HEK293 (cell line): Measurements from ENCODE around the gene SIAE.

Experiments used
- CTCF ChIA-PET: fragments of 350-600 bp; formaldehyde crosslinking; extraction: SDS; loops from one replicate; lab custom pipeline; 2021; ENCODE audit warnings: antibody characterized with exemption; lab: Yijun Ruan, JAX
- POLR2A ChIA-PET: fragments of 300-600 bp; formaldehyde crosslinking; extraction: SDS; loops from one replicate; lab custom pipeline; 2020; ENCODE audit warnings: antibody characterized with exemption, inconsistent platforms; lab: Yijun Ruan, JAX
- H3K27ac ChIP-seq: fragments of 200-500 bp; sonication (Bioruptor generic); 2 replicates; pipeline ENCODE4 v1.5.1; 2014; ENCODE audit warnings: low read depth, low read length, control low read depth, inconsistent platforms; ENCODE audit errors: extremely low read depth
- H3K36me3 ChIP-seq, 2 experiments: fragments of 200-500 bp in 1 of 2; sonication (Bioruptor generic) in 1 of 2; 1 replicate in 1 of 2; 2 replicates in 1 of 2; pipeline ENCODE4 v1.5.1; 2014 to 2017; ENCODE audit warnings: inconsistent platforms in 2 of 2, low read length in 2 of 2; ENCODE audit not compliant: control insufficient read depth in 2 of 2, insufficient read depth in 1 of 2
- H3K4me1 ChIP-seq: fragments of 200-500 bp; sonication (Bioruptor generic); 2 replicates; pipeline ENCODE4 v1.5.1; 2014; ENCODE audit warnings: mild to moderate bottlenecking, low read length, inconsistent platforms; ENCODE audit not compliant: control insufficient read depth, insufficient read depth
- H3K4me3 ChIP-seq: 2 replicates; pipeline ENCODE4 v1.5.1; 2011; ENCODE audit warnings: low read depth, mild to moderate bottlenecking, control low read depth, low read length, moderate library complexity
- H3K9me3 ChIP-seq: fragments of 200-500 bp; sonication (Bioruptor generic); 2 replicates; pipeline ENCODE4 v1.5.1; 2014; ENCODE audit warnings: low read depth, low read length, inconsistent platforms; ENCODE audit not compliant: control insufficient read depth, insufficient read depth
- EGR2 ChIP-seq: fragments of 450-650 bp; formaldehyde crosslinking; IDR thresholded peaks from 2 replicates; pipeline ENCODE4 v1.5.1; 2016; ENCODE audit warnings: low read depth, missing biosample characterization, missing genetic modification characterization
- GLIS1 ChIP-seq: fragments of 450-650 bp; formaldehyde crosslinking; IDR thresholded peaks from 2 replicates; pipeline ENCODE4 v1.5.1; 2016; ENCODE audit warnings: missing biosample characterization, missing genetic modification characterization
- IKZF3 ChIP-seq: fragments of 450-650 bp; IDR thresholded peaks from 2 replicates; pipeline ENCODE4 v1.5.0; 2018; ENCODE audit warnings: missing biosample characterization, mild to moderate bottlenecking, missing genetic modification characterization, moderate library complexity
- KLF16 ChIP-seq: fragments of 450-650 bp; formaldehyde crosslinking; IDR thresholded peaks from 2 replicates; pipeline ENCODE4 v1.5.1; 2017; ENCODE audit warnings: missing biosample characterization, missing genetic modification characterization
- ZFHX2 ChIP-seq: fragments of 450-650 bp; formaldehyde crosslinking; conservative IDR thresholded peaks from 2 replicates; pipeline ENCODE4 v1.5.1; 2016; ENCODE audit warnings: missing biosample characterization, missing genetic modification characterization
- ZIC2 ChIP-seq: fragments of 450-650 bp; formaldehyde crosslinking; IDR thresholded peaks from 2 replicates; pipeline ENCODE4 v1.5.1; 2016; ENCODE audit warnings: missing biosample characterization, missing genetic modification characterization
- ZNF121 ChIP-seq: fragments of 450-650 bp; formaldehyde crosslinking; IDR thresholded peaks from 2 replicates; pipeline ENCODE4 v1.5.1; 2016; ENCODE audit warnings: missing biosample characterization, missing genetic modification characterization
- ZNF157 ChIP-seq: fragments of 450-650 bp; formaldehyde crosslinking; IDR thresholded peaks from 2 replicates; pipeline ENCODE4 v1.5.1; 2016; ENCODE audit warnings: missing biosample characterization, missing genetic modification characterization
- ZNF211 ChIP-seq: fragments of 450-650 bp; formaldehyde crosslinking; IDR thresholded peaks from 2 replicates; pipeline ENCODE4 v1.5.1; 2016; ENCODE audit warnings: low read depth, missing biosample characterization, missing genetic modification characterization
- ZNF37A ChIP-seq: fragments of 450-650 bp; IDR thresholded peaks from 2 replicates; pipeline ENCODE4 v1.5.1; 2018; ENCODE audit warnings: missing biosample characterization, missing genetic modification characterization
- ZNF529 ChIP-seq: fragments of 450-650 bp; formaldehyde crosslinking; IDR thresholded peaks from 2 replicates; pipeline ENCODE4 v1.5.1; 2017; ENCODE audit warnings: missing genetic modification characterization, missing biosample characterization; ENCODE audit not compliant: insufficient replicate concordance
- ZNF621 ChIP-seq: fragments of 450-650 bp; formaldehyde crosslinking; IDR thresholded peaks from 2 replicates; pipeline ENCODE4 v1.5.1; 2017; ENCODE audit warnings: missing biosample characterization, missing genetic modification characterization
- ZNF664 ChIP-seq: fragments of 450-650 bp; formaldehyde crosslinking; IDR thresholded peaks from 2 replicates; pipeline ENCODE4 v1.5.1; 2016; ENCODE audit warnings: missing biosample characterization, missing genetic modification characterization
- ZNF830 ChIP-seq: fragments of 450-650 bp; IDR thresholded peaks from 2 replicates; pipeline ENCODE4 v1.5.0; 2018; ENCODE audit warnings: missing biosample characterization, missing genetic modification characterization, low read depth, mild to moderate bottlenecking, moderate library complexity
- TF ChIP-seq, protein P1 (sequence below): fragments of 450-650 bp; formaldehyde crosslinking; conservative IDR thresholded peaks from 2 replicates; pipeline ENCODE4 v1.5.1; 2016; ENCODE audit warnings: low read depth, missing biosample characterization, missing genetic modification characterization
- TF ChIP-seq, protein P2 (sequence below): fragments of 450-650 bp; formaldehyde crosslinking; IDR thresholded peaks from 2 replicates; pipeline ENCODE4 v1.5.1; 2016; ENCODE audit warnings: missing biosample characterization, missing genetic modification characterization
- TF ChIP-seq, protein P3 (sequence below): fragments of 450-650 bp; formaldehyde crosslinking; IDR thresholded peaks from 2 replicates; pipeline ENCODE4 v1.5.1; 2016; ENCODE audit warnings: missing biosample characterization, missing genetic modification characterization

SIAE gene

DNA sequence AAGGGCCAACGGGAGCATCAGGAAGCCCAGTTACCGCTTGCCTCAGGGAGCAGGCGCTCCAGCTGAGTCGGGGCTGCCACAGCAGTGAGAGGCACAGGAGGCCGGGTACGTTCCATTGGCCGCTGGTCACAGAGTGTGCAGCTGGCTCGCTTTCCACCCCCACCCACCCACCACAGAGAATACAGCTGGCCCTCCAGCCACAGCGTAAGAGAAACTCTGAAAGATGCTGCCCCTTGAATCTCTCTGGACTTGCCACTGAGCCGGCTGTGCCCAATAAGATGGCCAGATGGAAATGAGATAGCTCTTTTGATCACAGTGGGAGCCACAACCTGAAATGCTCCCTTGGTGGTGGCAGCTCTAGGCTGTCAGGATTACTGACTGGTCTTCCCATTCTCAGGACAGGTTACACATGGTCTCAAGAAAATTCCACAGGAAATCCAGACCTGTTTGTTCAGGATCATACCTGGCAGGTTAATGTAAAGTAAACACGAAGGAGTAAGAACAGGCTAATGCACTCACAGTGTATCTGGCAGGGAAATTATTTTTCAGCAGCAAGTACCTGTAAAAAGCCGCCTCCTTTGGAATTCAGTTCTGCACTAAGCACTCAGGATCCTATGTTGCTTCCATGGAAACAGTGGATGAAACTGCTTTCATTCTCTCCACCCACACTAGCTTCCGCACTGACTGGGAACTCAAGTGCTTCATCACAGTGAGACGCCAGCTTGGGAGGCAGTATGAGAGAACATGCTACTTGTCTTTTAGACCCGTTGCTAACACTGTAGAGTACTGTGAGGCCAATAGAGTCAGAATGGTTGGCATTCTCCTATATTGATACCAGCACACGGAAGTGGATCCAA is 16.5 kb downstream of the SIAE start (continued):
- TF ChIP-seq, protein P1, sequence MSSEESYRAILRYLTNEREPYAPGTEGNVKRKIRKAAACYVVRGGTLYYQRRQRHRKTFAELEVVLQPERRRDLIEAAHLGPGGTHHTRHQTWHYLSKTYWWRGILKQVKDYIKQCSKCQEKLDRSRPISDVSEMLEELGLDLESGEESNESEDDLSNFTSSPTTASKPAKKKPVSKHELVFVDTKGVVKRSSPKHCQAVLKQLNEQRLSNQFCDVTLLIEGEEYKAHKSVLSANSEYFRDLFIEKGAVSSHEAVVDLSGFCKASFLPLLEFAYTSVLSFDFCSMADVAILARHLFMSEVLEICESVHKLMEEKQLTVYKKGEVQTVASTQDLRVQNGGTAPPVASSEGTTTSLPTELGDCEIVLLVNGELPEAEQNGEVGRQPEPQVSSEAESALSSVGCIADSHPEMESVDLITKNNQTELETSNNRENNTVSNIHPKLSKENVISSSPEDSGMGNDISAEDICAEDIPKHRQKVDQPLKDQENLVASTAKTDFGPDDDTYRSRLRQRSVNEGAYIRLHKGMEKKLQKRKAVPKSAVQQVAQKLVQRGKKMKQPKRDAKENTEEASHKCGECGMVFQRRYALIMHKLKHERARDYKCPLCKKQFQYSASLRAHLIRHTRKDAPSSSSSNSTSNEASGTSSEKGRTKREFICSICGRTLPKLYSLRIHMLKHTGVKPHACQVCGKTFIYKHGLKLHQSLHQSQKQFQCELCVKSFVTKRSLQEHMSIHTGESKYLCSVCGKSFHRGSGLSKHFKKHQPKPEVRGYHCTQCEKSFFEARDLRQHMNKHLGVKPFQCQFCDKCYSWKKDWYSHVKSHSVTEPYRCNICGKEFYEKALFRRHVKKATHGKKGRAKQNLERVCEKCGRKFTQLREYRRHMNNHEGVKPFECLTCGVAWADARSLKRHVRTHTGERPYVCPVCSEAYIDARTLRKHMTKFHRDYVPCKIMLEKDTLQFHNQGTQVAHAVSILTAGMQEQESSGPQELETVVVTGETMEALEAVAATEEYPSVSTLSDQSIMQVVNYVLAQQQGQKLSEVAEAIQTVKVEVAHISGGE (tag by site-specific recombination): no peak
- TF ChIP-seq, all 188 proteins: peak for 0

DNA sequence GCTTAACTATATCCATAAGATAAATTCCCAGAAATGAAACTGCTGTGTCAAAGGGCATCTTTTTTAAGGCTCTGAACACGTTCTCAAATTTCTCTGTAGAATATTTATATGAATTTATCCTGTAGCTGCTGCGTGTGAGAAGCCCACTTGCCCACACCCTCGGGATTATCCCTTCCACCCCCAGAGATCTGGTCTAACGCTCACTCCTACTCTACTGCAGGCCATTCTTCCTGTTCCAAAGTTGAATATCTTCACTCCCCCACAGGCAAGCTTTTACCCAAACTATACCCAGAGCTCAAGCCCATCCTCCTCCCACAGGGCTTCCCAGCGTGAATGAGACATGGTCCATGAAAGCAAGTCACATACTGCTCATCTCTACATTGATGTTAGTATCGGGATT is 24.9 kb downstream of the SIAE start:
- ChIA-PET CTCF (interaction anchor here (0.7 to 1.4 kb wide), 5 partner anchors 15 to 445 kb away, joined by 3 to 7 read pairs (median 3); no protein-coding TSS in a partner anchor), POLR2A (no interaction called here)
- Histone ChIP-seq H3K9me3 (no peaks in the 10 kb centered on the region), H3K27ac (no peak overlapping the region), H3K36me3 (no peaks in the 10 kb centered on the region), H3K4me3 (no peak overlapping the region), H3K4me1 (no peaks in the 10 kb centered on the region)
- TF ChIP-seq EGR2 (tag by site-specific recombination) (peak; percentile 77; the same call in 1 of the 2 replicates), ZFHX2 (peak; percentile 51), KLF16 (tag by site-specific recombination) (no peak)

DNA sequence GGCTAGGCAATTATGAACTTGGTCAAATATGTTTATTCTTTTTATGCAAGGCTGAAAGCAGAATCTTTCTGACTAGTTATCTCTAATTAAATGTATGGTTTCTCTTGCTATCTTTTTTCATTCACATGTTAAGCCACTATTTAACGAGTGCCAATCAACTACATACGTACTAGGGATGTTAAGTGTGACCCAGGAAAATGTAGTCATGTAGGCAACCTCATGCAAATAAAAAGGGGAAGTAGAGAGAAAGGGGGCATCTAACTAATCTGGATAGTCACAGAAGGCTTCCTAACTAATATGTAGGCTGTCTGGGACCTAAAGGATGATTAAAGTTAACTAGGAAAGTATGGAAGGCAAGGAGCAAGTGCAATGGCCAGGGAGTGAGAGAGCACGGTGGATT is 27.4 kb downstream of the SIAE start:
- TF ChIP-seq ZNF830 (no peak), ZNF211 (tag by site-specific recombination) (no peak), ZNF157 (tag by site-specific recombination) (no peak)
- CTCF ChIA-PET: interaction anchor here (1.2 to 4.8 kb wide), 3 partner anchors 25 to 788 kb away, joined by 4 to 53 read pairs (median 43); partner anchors contain the start of genes SIAE and SPA17
- POLR2A ChIA-PET: no interaction called here

DNA sequence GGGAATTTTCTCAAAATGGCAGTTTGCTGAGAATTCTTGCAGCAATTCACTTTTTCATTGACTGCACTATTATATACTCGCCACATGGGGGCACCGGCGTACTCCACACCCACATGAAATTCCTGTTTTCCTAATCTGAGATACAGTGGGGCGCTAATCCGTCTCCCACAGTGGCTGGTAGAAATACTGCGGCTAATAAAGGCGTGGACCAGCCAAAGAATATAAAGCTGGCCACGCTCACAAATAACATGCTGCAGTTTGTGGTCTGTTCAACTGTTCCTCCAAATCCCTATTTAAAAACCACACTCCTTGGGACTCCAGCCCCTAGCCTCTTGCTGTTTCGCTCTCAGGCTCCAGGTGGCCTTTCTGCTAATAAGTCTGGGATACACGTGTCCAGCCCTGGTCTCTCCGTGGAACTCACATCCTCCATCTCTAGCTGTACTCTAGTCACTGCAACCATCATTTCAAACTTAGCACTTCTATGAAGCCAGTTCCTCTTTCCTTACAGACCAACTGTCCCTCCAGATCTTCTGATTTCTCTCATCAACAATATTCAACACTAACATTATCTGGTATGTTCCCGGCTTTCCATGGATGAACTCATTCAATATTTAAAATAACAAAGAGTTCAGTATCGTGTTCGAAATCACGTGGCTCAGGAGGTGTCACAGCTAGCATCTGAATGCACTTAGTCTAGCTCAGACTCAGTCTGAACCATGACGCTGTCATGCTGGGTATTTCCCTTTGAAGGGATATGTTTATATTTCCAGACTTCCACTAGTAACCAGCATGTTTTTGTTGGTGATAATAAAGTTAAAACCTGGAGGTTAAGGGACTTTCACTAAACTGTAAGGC is 28.9 kb downstream of the SIAE start:
- ChIA-PET POLR2A (interaction anchor here (0.6 to 1.0 kb wide), 2 partner anchors 69 to 192 kb away, joined by 4 to 6 read pairs; no protein-coding TSS in a partner anchor), CTCF (interaction anchor here (0.6 to 4.8 kb wide), 46 partner anchors 8 to 775 kb away, joined by 3 to 53 read pairs (median 4); partner anchors contain the start of genes SIAE and SPA17)
- H3K4me3 ChIP-seq: no peak overlapping the region
- TF ChIP-seq, protein P2, sequence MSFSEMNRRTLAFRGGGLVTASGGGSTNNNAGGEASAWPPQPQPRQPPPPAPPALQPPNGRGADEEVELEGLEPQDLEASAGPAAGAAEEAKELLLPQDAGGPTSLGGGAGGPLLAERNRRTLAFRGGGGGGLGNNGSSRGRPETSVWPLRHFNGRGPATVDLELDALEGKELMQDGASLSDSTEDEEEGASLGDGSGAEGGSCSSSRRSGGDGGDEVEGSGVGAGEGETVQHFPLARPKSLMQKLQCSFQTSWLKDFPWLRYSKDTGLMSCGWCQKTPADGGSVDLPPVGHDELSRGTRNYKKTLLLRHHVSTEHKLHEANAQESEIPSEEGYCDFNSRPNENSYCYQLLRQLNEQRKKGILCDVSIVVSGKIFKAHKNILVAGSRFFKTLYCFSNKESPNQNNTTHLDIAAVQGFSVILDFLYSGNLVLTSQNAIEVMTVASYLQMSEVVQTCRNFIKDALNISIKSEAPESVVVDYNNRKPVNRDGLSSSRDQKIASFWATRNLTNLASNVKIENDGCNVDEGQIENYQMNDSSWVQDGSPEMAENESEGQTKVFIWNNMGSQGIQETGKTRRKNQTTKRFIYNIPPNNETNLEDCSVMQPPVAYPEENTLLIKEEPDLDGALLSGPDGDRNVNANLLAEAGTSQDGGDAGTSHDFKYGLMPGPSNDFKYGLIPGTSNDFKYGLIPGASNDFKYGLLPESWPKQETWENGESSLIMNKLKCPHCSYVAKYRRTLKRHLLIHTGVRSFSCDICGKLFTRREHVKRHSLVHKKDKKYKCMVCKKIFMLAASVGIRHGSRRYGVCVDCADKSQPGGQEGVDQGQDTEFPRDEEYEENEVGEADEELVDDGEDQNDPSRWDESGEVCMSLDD (tag by site-specific recombination): peak; percentile 34; the same call in 1 of the 2 replicates
- TF ChIP-seq ZNF529 (tag by site-specific recombination) (no peak), IKZF3 (peak; percentile 47; the same call in 1 of the 2 replicates), ZNF664 (tag by site-specific recombination) (peak; percentile 48; the same call in 1 of the 2 replicates), ZIC2 (peak; percentile 30; the same call in 1 of the 2 replicates), ZNF621 (tag by site-specific recombination) (no peak), ZNF121 (tag by site-specific recombination) (no peak), ZNF37A (no peak), GLIS1 (tag by site-specific recombination) (0 out of 2 replicates have a peak, but pooled peaks have one; percentile 18)
- TF ChIP-seq, protein P3, sequence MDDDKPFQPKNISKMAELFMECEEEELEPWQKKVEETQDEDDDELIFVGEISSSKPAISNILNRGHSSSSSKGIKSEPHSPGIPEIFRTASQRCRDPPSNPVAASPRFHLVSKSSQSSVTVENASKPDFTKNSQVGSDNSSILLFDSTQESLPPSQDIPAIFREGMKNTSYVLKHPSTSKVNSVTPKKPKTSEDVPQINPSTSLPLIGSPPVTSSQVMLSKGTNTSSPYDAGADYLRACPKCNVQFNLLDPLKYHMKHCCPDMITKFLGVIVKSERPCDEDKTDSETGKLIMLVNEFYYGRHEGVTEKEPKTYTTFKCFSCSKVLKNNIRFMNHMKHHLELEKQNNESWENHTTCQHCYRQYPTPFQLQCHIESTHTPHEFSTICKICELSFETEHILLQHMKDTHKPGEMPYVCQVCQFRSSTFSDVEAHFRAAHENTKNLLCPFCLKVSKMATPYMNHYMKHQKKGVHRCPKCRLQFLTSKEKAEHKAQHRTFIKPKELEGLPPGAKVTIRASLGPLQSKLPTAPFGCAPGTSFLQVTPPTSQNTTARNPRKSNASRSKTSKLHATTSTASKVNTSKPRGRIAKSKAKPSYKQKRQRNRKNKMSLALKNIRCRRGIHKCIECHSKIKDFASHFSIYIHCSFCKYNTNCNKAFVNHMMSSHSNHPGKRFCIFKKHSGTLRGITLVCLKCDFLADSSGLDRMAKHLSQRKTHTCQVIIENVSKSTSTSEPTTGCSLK (tag by site-specific recombination): no peak

More for the DNA sequence above, 27.4 kb downstream of the SIAE start:
- no peaks in the 10 kb centered on the region for H3K9me3 ChIP-seq
- no peak overlapping the region for H3K27ac ChIP-seq
- no peaks in the 10 kb centered on the region for H3K36me3 ChIP-seq
- H3K4me3 ChIP-seq: no peak overlapping the region
- H3K4me1 ChIP-seq: no peaks in the 10 kb centered on the region

More for the DNA sequence above, 28.9 kb downstream of the SIAE start:
- peaks cover 0 to 5% of the 10 kb centered on the region in 2 experiments; a peak in 1 of 3 replicates for H3K36me3 ChIP-seq
- H3K9me3 ChIP-seq: no peaks in the 10 kb centered on the region
- H3K27ac ChIP-seq: no peak overlapping the region
- no peaks in the 10 kb centered on the region for H3K4me1 ChIP-seq
